ENCODE measurements around the gene RPRD1B.

RPRD1B gene

GRCh38 chr20:37994512-37994911 lies 39.0 kb upstream of the RPRD1B start:
- TF ChIP-seq, protein P1, sequence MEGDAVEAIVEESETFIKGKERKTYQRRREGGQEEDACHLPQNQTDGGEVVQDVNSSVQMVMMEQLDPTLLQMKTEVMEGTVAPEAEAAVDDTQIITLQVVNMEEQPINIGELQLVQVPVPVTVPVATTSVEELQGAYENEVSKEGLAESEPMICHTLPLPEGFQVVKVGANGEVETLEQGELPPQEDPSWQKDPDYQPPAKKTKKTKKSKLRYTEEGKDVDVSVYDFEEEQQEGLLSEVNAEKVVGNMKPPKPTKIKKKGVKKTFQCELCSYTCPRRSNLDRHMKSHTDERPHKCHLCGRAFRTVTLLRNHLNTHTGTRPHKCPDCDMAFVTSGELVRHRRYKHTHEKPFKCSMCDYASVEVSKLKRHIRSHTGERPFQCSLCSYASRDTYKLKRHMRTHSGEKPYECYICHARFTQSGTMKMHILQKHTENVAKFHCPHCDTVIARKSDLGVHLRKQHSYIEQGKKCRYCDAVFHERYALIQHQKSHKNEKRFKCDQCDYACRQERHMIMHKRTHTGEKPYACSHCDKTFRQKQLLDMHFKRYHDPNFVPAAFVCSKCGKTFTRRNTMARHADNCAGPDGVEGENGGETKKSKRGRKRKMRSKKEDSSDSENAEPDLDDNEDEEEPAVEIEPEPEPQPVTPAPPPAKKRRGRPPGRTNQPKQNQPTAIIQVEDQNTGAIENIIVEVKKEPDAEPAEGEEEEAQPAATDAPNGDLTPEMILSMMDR (IDR thresholded peaks at IDR 0.05; ENCODE audit: low read depth, low read length): no peak
- peak; percentile 82 for DNase-seq (ENCODE audit: low read depth, low spot score)
- in situ Hi-C loops (cut with HindIII; ENCODE audit: low sequenced_read_pairs): no loop called here
- no peak overlapping the region for H3K4me3 ChIP-seq (ENCODE audit: low read depth, low read length)

DNA sequence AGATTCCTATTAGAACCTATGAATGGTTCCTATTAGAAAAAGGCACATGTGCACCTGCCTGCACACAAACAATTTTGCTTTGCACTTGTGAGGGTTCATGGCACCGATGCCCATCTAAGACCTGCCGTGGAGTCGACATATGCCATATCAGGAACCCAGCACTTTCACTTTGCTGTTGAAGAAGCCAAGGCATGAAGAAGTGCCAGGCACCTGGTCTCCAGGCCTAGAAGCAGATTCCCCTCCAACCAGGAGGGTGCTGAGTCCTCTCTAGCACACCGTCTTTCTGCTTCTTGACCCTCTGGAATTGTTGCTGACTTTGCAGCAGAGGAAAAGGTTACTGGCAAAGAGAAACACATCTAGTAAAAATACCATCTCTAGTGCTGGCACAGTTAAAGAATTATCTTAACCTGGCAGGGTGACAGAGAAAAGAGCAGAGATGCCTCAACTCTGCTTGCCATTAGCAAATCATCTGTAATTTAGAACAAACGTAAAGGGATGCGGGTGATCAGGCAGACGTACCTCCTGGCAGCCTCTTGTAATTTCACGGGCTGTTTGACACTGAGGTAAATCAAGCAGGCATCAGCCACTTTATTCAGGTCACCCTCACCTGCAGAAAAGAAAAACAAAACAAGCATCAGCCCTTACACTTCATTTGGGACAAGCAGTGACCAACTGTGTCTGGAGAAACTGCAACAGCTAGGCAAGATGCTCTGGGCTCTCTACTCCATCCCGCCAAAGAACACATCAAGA lies 37.5 kb upstream of the RPRD1B start:
- DNase-seq (ENCODE audit: low read depth, low spot score): no peak
- H3K4me3 ChIP-seq (ENCODE audit: low read depth, low read length): no peak overlapping the region
- TF ChIP-seq, protein P1 (IDR thresholded peaks at IDR 0.05; ENCODE audit: low read depth, low read length): no peak
- in situ Hi-C loops (cut with HindIII; ENCODE audit: low sequenced_read_pairs): no loop called here

- DNase-seq (ENCODE audit: low read depth, low spot score): no peak
- TF ChIP-seq, protein P1 (IDR thresholded peaks at IDR 0.05; ENCODE audit: low read depth, low read length): no peak
- H3K4me3 ChIP-seq (ENCODE audit: low read depth, low read length): no peak overlapping the region
- in situ Hi-C loops (cut with HindIII; ENCODE audit: low sequenced_read_pairs): no loop called here
Measured at GRCh38 chr20:37997516-37997915, 36.0 kb upstream of the RPRD1B start.

- no peak for DNase-seq (ENCODE audit: low read depth, low spot score)
- no peak overlapping the region for H3K4me3 ChIP-seq (ENCODE audit: low read depth, low read length)
- TF ChIP-seq, protein P1 (IDR thresholded peaks at IDR 0.05; ENCODE audit: low read depth, low read length): no peak
- in situ Hi-C loops (cut with HindIII; ENCODE audit: low sequenced_read_pairs): no loop called here
Measured at GRCh38 chr20:37999526-38000263, 33.9 kb upstream of the RPRD1B start.

GRCh38 chr20:38000293-38000692 lies 33.3 kb upstream of the RPRD1B start:
- TF ChIP-seq, protein P1 (IDR thresholded peaks at IDR 0.05; ENCODE audit: low read depth, low read length): no peak
- no peak for DNase-seq (ENCODE audit: low read depth, low spot score)
- no peak overlapping the region for H3K4me3 ChIP-seq (ENCODE audit: low read depth, low read length)
- in situ Hi-C loops (cut with HindIII; ENCODE audit: low sequenced_read_pairs): no loop called here

- in situ Hi-C loops (cut with HindIII; ENCODE audit: low sequenced_read_pairs): no loop called here
- peak; percentile 72 for DNase-seq (ENCODE audit: low read depth, low spot score)
- H3K4me3 ChIP-seq (ENCODE audit: low read depth, low read length): no peak overlapping the region
- TF ChIP-seq, protein P1 (IDR thresholded peaks at IDR 0.05; ENCODE audit: low read depth, low read length): no peak
Measured at GRCh38 chr20:38001173-38001875, 32.2 kb upstream of the RPRD1B start.
